Measurements from ENCODE around the gene WIPF3.

DNA sequence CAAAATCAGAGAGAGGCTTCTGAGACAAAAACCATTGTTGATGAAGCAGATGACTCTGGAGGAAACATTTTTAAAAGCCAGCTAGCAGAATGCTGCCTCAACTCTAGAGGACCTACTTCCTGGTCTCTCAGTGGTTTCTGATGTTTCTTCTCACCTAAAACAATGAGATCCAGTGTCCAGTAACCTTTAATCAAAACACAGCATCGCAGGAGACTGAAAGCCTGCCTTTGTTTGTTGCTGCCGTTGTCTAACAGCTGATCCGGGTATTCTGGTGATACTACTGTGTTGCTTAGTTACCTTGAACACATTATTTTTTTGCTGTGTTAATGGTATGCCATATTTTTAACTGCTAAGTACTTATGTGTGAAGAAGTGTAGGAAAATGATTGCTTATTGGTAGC, 70.9 kb downstream of the WIPF3 start:
- TF ChIP-seq, protein P1, sequence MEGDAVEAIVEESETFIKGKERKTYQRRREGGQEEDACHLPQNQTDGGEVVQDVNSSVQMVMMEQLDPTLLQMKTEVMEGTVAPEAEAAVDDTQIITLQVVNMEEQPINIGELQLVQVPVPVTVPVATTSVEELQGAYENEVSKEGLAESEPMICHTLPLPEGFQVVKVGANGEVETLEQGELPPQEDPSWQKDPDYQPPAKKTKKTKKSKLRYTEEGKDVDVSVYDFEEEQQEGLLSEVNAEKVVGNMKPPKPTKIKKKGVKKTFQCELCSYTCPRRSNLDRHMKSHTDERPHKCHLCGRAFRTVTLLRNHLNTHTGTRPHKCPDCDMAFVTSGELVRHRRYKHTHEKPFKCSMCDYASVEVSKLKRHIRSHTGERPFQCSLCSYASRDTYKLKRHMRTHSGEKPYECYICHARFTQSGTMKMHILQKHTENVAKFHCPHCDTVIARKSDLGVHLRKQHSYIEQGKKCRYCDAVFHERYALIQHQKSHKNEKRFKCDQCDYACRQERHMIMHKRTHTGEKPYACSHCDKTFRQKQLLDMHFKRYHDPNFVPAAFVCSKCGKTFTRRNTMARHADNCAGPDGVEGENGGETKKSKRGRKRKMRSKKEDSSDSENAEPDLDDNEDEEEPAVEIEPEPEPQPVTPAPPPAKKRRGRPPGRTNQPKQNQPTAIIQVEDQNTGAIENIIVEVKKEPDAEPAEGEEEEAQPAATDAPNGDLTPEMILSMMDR (IDR thresholded peaks at IDR 0.05): no peak
- TF ChIP-seq POLR2AphosphoS5 (IDR thresholded peaks at IDR 0.05; ENCODE audit: low read depth, low read length) (no peak), TCF7L2 (IDR thresholded peaks at IDR 0.05; ENCODE audit: low read depth, low read length) (no peak)
